GM18502 (cell line): Measurements from ENCODE around the gene LSM14B.

Experiments
- ATAC-seq: cut with Tn5 transposase; IDR thresholded peaks from one replicate; pipeline ENCODE4 v1.9.1; 2021; ENCODE audit warnings: mild to moderate bottlenecking; ENCODE audit not compliant: unreplicated experiment, poor library complexity

The LSM14B gene

DNA sequence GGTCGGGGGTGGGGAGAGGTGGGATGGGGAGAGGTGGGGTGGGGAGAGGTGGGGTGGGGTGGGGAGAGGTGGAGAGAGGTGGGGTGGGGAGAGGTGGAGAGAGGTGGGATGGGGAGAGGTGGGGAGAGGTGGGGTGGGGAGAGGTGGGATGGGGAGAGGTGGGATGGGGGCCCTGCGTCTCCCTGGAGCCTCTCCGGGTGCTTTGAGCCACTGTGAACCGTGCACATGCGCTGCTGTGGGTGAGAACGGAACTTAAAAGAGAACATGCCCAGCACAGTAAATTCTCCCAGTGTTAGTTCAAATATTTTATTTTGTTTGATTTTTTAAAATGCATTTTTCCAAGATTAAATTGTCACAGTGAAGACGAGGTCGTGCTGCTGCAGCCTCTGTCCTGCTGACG lies 38.0 kb downstream of the LSM14B start:
- no peak for ATAC-seq

DNA sequence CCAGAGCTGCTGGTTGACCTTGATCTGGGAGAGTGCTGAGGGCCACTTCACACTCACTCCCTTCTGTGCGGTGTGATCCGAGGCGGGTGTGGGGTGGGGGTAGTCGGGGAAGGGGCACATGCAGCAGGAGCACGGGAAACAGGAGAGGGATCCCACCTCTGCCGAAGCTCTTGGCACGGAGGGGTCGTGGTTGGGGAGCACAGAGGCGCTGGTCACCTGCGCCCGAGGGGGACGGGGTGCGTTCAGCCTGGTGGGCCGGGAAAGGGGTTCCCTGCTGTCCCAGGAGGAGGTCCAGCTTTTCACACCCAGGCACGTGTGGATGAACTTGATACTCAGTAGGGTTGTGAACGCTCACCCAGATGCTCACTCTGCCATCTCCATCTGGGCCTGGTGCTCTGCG lies 38.6 kb downstream of the LSM14B start:
- no peak for ATAC-seq

DNA sequence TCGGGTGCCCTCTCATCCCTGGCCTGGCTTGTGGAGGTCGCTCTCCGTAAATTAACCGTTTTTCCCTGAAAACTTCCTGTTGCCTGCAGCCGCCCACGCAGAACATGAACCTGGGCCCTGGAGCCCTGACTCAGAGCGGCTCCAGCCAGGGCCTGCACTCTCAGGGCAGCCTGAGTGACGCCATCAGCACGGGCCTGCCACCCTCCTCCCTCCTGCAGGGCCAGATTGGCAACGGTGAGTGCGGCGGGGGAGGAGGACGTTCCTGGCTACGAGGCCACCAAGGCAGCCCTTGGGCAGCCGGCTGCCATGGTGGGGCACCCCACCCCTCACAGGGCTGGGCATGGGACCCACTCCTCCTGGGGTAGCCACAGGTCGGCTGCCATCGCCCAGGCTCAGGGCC lies 39.1 kb downstream of the LSM14B start:
- no peak for ATAC-seq

DNA sequence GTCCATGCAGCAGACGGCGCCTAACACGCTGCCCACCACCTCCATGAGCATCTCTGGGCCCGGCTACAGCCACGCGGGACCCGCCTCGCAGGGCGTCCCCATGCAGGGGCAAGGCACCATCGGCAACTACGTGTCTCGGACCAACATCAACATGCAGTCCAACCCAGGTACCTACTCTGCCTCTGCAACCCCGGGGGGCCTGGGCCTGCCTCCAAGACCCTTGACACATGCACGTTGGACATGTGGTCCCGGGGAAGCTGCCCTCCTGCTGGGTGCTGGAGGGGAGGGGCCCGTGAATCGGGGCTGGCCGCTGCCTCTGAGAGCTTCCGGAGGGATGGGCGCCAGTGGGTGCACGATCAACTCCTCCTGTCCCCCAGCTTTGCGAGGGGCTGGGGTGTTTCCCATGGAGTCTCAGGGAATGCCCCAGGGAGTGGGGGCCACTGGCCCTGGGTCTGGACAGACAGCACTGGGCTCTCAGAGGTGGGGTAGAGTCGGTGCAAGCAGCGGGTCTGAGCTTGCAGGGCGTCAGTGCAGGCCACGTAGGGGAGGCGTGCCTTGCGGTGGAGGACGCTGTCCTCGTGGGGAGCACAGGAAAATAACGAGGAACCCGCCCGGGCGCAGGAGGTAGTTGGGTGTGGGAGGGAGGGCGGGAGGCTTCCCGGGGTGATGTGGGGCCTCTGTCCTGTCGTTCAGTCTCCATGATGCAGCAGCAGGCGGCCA lies 40.6 kb downstream of the LSM14B start:
- no peak for ATAC-seq

DNA sequence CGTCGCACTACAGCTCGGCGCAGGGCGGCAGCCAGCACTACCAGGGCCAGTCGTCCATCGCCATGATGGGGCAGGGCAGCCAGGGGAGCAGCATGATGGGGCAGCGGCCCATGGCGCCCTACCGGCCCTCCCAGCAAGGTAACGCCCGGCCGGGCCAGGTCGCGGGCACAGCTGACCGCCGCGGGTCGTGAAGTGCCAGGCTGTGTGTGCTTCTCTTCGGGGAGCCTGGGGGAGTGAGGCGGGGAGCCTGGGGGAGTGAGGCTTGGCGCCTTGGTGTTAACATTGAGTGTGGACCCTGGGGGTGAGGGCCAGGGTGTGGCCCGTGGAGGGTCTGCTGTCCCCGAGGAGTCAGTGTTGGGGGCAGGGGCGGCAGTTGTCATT lies 41.2 kb downstream of the LSM14B start:
- no peak for ATAC-seq

DNA sequence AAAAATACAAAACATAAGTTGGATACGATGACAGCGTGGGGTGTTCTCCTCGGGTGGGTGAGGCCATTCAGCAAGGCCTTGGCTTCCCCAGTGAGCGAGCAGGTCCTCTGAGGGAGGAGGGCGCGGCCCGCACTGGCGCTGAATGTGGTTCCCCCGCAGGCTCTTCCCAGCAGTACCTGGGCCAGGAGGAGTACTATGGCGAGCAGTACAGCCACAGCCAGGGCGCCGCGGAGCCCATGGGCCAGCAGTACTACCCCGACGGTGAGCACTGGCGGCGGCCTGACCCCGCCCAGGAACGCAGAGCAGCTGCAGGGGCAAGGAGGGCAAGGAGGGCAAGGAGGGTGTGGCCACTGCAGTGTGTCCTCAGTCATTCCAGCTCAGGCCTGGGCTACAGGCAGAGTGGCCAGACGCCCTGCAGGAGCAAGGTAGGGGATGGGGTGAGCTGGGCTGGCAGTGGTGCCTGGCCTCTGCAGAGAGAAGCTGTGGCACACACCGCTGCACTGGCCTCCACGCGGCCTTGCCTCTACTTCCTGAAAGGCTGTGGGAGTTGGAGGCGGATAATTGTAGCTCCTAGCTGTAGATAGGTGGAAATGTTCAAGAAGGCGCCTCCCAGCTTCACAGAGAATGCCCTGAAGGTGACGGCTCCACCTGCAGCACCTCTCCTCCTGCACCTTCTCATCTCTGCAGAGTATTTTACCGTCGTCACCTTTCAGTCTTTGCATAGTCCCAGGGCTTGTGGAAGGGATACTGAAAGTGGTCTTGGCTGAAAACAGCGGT lies 41.9 kb downstream of the LSM14B start:
- ATAC-seq: no peak

DNA sequence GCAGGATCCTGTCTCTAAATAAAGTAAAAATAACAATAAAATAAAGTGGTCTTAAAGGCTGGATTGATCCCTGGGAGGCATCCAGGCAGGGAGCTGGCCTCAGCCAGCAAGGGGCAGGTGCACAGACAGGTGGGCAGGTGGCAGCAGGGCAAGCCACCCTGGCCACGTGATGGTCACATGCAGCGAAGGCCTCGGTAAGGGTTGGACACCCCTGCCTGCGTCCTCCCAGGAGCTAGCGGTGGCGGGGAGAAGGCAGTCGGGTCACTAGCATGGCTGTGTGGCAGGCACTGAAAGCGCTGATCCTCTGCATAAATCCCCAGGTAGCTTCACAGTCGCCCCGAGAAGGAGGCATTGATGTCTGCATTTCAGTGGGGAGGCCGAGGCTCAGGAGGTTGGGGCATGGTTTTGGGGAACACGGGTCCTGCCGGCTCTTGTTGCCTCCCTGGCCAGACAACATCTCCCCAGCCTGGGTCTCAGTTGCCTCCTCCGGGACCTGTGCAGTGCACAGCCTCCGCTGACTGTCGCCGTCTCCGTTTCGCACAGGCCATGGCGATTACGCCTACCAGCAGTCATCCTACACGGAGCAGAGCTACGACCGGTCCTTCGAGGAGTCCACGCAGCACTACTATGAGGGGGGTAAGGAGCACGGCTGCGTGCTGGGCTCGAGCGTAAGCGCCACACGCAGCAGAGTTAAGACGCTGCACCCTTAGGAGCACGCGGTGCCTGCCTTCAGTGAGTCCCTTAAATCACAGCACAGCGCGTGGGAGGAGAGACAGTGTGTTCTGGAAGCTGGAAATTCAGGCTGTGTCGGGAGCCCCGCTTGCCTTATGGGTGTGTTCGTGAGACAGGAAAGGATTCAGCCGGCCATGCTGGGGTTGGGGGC lies 42.8 kb downstream of the LSM14B start:
- ATAC-seq: no peak

DNA sequence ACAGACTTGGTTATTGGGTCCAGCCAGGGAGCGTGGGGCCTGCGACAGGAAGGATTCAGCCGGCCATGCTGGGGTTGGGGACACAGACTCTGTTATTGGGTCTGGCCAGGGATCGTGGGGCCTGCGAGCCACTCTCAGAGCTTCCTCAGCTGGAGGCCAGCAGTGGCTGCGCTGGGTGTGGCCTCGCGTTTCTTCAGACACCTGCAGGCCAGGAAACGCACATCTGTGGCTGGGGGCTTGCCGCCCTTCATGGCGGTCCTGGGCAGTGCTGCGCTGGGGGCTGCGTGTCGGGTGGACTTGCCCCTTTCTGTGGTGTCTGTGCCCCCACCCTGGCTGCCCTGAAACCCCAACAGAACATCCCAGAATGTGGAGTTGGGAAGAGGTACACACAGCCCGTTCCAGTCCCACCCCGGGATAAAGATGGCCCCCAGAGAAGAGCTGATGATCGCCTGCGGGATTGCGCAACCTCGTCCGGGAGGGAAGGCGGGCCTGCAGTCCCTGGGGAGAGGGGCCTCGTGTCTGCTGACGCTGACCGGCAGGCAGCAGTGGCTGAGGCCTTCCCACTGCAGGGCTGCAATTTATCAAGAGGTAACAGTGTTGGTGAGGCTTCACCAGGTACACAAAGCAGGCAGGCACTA lies 43.6 kb downstream of the LSM14B start:
- ATAC-seq: no peak

DNA sequence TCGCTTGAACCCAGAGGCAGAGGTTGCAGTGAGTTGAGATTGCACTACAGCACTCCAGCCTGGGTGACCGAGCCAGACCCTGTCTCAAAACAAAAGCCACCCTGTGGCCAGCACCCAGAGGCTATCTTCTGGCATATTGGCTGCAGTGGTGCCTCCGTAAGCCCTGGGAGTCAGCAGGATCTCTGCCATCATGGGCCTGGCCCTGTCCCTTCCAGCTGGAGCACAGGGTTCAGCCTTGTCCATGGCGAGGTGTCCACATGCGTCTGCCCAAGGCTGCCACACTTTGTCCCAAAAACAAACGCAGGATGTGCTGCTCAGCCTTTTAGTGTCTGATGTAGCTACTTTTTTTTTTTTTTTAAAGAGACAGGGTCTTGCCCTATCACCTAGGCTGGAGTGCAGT lies 45.2 kb downstream of the LSM14B start:
- no peak for ATAC-seq

DNA sequence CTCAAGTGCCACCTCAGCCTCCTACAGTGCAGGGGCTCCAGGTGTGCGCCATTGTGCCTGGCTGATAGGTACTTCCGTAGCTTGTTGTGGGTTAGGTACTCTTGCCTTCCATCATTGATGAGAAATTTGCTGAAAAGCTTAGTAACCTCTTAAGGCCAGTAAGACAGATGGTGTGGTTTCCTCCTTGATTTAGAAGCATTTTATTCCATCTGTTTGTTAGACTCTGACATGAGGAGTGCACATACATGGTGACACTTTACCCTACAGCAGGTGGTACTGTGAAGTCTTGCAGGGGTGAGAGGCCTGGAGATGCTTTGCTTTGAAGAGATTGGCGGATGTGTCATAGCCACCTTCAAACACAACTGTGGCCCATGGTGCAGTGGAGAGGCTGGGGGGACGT lies 45.8 kb downstream of the LSM14B start:
- ATAC-seq: no peak

DNA sequence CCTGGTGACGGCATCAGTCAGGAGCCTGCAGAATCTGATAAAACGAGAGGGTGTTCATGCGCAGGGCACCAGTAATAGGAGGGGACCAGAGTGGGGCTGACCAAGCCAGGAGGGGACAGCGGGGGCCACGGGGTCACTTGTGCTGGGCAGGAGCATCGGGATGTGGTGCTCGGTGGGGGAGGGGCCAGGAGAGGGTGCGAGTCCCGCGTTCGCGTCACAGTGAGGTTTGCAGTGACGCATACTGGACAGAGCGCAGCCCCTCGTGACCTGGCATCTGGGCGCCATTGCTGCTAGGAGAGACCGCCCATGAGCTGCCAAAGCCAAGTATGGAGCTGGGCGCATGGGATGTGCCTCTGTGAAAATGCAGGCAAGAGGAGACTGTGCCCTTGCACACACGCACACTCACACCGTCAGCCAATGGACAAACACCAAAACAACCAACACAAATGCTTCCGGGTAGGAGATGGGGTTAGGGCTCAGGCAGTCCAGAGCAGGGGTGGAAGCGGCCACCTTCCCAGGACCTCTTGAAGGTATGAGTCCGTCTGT lies 46.7 kb downstream of the LSM14B start:
- no peak for ATAC-seq

DNA sequence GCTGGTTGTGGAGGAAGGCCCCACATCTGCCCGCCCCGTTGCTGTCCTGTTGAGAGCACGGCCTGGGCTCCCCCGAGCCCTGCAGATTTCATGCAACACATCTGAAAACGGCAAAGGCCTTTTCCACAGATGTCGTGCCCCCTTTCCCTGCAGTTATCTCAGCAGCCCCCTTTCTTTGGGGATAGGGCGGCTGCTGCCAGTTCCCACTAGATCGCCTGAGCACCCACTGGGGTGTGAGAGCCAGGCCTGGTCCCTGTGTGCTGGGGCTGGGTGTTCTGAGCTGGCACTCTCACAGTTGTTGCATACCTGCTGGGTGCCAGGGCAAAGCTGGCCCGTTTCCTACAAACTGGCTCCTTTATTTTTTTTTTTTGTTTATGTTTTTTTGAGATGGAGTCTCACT lies 48.3 kb downstream of the LSM14B start:
- ATAC-seq: no peak

DNA sequence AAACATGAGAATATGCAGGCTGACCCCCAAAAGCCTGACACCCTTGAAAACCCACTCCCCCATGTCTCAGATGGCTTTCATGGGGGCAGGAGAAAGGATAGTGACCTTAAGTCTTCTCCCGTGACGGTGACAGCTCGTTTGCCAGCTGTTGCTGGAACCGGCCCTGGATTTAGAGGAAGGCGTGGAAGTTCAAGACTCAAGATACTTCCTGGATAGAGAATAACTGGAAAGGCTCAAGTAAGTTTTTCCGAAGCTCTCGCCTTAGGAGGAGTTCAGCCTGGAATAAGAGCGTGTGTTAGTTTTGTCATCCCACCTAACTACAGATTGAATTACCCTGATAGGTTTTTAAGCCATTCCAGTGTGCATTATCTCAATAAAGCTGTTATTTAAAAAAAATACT lies 49.0 kb downstream of the LSM14B start:
- ATAC-seq: no peak

DNA sequence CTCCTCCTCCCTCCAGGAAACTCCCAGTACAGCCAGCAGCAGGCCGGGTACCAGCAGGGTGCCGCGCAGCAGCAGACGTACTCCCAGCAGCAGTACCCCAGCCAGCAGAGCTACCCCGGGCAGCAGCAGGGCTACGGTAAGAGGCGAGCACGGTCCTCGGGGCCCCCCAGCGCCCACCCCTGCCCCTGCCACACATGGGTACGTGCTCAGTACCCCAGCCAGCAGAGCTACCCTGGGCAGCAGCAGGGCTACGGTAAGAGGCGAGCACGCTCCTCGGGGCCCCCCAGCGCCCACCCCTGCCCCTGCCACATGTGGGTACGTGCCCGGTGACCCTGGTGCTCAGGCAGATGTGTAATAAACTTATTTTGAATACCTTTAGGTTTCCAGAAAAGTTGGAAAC lies 50.4 kb downstream of the LSM14B start:
- no peak for ATAC-seq

DNA sequence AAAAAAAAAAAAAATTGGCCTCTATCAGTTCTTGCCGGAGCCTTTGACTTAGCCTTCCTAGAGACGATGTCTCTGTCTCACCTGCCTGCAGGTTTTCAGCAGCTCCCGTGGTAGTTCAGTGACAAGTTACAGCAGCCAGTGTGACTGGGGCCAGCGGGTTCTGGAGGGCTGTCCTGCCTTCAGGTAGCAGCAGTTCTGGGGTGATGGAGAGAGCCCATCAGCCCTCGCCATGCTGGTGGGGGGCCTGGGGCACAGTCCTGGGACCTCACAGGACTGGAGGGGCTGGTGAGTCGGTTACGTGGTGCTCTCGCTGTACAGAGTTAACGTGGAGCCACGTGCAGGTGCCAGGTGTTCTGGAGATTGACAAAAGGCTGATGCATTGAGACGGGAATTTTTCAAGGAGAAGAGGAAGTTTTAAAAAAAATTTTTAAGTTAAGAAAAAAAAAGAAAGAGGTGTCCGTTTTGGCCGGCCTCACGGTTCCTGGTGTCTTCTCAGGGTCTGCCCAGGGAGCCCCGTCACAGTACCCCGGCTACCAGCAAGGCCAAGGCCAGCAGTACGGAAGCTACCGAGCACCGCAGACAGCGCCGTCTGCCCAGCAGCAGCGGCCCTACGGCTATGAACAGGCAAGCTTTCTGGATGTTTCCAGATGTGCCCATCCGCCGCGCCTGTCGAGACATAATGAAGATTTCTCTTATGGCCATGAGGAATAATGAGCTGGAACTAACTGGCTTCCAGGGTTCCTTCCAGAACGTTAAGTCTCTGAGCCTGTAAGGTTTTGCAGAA lies 51.9 kb downstream of the LSM14B start:
- no peak for ATAC-seq

DNA sequence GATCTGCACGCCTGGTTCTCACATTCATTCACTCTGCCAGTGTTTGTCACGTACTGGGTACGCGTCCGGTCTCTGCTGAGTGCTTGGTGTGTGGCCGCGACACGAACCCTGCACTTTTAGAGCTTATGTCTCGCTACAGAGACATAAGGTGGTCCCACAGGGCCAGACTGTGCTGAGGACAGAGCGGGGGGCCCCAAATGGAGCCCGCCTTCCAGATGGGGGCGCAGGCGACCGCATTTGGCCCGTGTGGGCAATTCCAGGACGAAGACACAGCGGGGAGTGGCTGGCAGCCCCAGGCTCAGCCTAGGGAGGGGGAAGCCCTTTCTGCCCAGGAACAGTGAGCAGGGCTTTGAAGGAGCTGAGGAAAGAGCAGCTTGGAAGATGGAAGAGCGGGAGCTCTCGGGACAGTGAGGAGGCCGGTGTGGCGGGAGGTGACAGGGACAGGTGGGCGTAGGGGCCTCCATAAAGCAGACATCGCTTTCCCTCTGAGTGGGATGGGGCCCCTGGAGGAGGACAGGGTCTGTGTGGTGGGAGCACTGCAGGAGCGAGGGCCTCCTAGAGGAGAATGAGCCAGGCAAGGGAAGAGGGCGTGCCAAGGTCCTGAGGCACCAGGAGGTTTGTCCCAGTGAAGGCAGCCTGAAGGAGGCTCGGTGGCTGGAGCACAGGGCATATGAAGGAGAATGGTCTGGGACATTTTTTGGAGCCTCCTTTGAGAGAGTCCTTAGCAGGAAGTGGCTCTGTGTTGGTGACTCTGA lies 52.8 kb downstream of the LSM14B start:
- no peak for ATAC-seq

DNA sequence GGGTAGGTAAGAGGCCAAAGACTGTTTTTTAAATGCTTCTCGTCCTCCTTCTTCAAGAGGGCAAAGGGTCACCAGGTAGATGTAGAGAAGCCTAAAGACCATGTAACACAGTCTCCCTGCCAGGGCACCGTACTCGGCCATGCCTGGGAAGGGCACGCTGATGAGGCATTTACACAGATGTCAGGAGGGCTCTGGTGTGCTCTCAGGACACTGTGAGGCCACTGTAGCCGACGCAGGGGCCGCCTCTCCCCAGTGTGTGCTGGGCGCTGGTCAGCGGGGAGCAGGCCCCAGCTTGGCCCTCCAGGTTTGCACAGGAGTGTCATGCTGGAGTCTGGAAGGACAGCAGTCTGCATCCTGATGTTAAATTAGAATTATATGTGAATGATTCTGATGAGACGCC lies 53.4 kb downstream of the LSM14B start:
- ATAC-seq: no peak

DNA sequence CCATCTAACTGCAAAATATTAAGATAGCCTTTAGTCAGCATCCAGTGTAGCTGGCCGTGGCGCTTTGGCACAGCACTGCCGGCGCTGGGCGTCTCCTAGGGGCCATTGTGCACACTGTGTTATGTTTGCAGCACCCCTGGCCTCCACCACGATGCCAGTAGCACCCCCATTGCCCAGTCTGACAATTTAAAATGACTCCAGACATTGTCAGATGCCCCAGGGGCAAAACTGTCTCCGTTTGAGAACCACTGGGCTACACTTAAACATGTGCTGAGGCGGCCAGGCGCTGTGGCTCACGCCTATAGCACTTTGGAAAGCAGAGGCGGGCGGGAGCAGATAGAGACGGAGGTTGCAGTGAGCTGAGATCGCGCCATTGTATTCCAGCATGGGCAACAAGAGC lies 54.6 kb downstream of the LSM14B start:
- no peak for ATAC-seq

DNA sequence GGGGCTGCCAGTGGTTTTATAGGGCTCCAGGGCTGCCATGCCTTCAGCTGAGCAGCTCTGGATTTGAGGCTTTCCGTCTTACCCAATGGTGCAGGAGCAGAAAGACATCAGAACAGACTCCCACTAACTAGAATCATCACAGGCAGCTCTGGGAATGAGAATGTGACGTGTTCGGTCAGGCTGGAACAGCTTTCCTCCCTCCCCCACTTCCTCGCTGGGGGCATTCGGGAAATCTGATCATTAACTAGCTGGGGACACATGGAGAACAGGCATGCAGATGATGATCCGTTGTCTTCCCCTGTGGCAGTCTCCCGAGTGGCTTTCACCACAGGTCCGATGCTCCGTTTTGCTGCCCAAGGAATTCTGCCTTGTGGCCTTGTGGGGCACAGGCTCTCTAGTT lies 55.0 kb downstream of the LSM14B start:
- ATAC-seq: no peak
